Mesothelial cell of epicardium (in vitro differentiated cells): Measurements from ENCODE around the gene C6orf15. TPM values are rescaled to one million over a fixed set of nuclear protein-coding genes. Genes with fewer than 3 reads are reported as not detected.
A peak's percentile ranks its signal among the peaks of the same experiment; 100 is the strongest.

Experiments used
- DNase-seq, 2 experiments: peaks; one replicate each; pipeline ENCODE4 v3.0.0; 2021; ENCODE audit warnings: low spot score in 2 of 2; ENCODE audit not compliant: unreplicated experiment in 2 of 2
- H3K27ac Mint-ChIP-seq: 2 replicates; pipeline ENCODE4 v1.8.0; 2021; ENCODE audit warnings: mixed read lengths
- H3K27me3 Mint-ChIP-seq: 2 replicates; pipeline ENCODE4 v1.8.0; 2021; ENCODE audit warnings: low read depth, mixed read lengths
- H3K36me3 Mint-ChIP-seq: 2 replicates; pipeline ENCODE4 v1.8.0; 2021; ENCODE audit warnings: mixed read lengths
- H3K4me1 Mint-ChIP-seq: 2 replicates; pipeline ENCODE4 v1.8.0; 2021; ENCODE audit warnings: mixed read lengths
- H3K4me3 Mint-ChIP-seq: 2 replicates; pipeline ENCODE4 v1.8.0; 2021; ENCODE audit warnings: mild to moderate bottlenecking, moderate library complexity, mixed read lengths
- H3K9me3 Mint-ChIP-seq: 2 replicates; pipeline ENCODE4 v1.8.0; 2021; ENCODE audit warnings: mixed read lengths
- total RNA-seq: library from RNA; stranded (reverse); gene quantifications from 3 replicates; pipeline ENCODE4 v1.2.1, GENCODE V29; 2021
- TF ChIP-seq, protein P1 (sequence below): fragments of 200-600 bp; sonication (generic); IDR thresholded peaks from one replicate; pipeline ENCODE4 v1.5.0; 2021; ENCODE audit warnings: antibody characterized with exemption; ENCODE audit not compliant: unreplicated experiment

The C6orf15 gene
- total RNA-seq, 1 donor from 2014 or later: not detected

GRCh38 chr6:31130751-31131150, 18.4 kb upstream of the C6orf15 start:
- no peaks in the 10 kb centered on the region for H3K9me3 Mint-ChIP-seq
- H3K4me1 Mint-ChIP-seq: peaks cover 11% of the 10 kb centered on the region
- no peaks in the 10 kb centered on the region for H3K36me3 Mint-ChIP-seq
- DNase-seq: no peak
- H3K27ac Mint-ChIP-seq: no peak overlapping the region
- no peak overlapping the region for H3K4me3 Mint-ChIP-seq
- H3K27me3 Mint-ChIP-seq: peaks cover 21% of the 10 kb centered on the region
- TF ChIP-seq, protein P1, sequence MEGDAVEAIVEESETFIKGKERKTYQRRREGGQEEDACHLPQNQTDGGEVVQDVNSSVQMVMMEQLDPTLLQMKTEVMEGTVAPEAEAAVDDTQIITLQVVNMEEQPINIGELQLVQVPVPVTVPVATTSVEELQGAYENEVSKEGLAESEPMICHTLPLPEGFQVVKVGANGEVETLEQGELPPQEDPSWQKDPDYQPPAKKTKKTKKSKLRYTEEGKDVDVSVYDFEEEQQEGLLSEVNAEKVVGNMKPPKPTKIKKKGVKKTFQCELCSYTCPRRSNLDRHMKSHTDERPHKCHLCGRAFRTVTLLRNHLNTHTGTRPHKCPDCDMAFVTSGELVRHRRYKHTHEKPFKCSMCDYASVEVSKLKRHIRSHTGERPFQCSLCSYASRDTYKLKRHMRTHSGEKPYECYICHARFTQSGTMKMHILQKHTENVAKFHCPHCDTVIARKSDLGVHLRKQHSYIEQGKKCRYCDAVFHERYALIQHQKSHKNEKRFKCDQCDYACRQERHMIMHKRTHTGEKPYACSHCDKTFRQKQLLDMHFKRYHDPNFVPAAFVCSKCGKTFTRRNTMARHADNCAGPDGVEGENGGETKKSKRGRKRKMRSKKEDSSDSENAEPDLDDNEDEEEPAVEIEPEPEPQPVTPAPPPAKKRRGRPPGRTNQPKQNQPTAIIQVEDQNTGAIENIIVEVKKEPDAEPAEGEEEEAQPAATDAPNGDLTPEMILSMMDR: no peak

- Mint-ChIP-seq H3K9me3 (no peaks in the 10 kb centered on the region), H3K36me3 (no peaks in the 10 kb centered on the region), H3K4me1 (peaks cover 16% of the 10 kb centered on the region), H3K27me3 (peaks cover 21% of the 10 kb centered on the region), H3K27ac (no peak overlapping the region), H3K4me3 (no peak overlapping the region)
- DNase-seq: no peak
- TF ChIP-seq, protein P1: no peak
Measured at GRCh38 chr6:31129130-31129529, 16.8 kb upstream of the C6orf15 start.

GRCh38 chr6:31128093-31128676, 15.8 kb upstream of the C6orf15 start:
- Mint-ChIP-seq H3K36me3 (no peaks in the 10 kb centered on the region), H3K4me1 (peaks cover 26% of the 10 kb centered on the region), H3K4me3 (no peak overlapping the region), H3K27ac (peak overlapping the region; percentile 48), H3K9me3 (no peaks in the 10 kb centered on the region), H3K27me3 (peaks cover 21% of the 10 kb centered on the region)
- TF ChIP-seq, protein P1: peak; percentile 82
- peak; percentile 57 to 83 for DNase-seq

DNA sequence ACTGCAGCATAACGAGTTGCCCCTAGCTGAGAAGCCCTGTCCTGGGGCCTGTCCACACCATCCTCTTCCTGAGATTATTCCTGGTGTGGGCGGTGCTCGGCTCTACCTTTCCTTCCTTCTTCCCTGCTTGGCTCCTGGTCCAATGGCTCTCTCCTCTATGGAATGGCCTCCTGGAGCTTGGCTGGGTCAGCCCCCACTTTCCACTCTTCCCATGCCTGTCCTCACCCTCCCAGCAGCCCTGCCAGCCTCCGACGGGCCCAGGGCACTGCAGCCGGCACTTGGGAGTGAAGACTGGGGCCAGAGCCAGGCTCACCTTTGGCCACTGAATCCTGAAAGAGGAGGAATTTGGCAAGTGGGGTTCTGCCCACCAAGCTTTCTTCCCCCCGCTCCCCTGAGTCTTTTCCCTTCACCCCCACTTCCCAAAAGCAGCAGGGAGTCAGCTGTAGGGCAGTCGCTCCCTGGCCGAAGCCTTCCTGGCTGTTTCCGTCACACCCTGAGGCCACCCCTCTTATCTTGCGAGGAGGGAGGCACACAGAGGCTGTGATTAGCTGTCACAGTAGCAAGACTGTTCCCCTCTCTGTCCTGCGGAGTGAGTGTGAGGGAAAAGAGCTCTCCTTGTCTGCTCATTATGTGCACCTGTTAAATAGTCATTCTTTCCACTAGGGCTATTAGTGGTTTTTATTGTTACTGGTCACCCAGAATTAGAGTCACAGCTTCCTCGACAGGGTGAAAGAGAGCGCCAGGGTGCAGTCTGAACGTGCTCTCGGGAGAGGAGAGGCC, 14.2 kb upstream of the C6orf15 start:
- H3K4me3 Mint-ChIP-seq: no peak overlapping the region
- H3K36me3 Mint-ChIP-seq: no peaks in the 10 kb centered on the region
- TF ChIP-seq, protein P1: no peak
- no peak for DNase-seq
- H3K27me3 Mint-ChIP-seq: peaks cover 21% of the 10 kb centered on the region
- H3K9me3 Mint-ChIP-seq: no peaks in the 10 kb centered on the region
- H3K27ac Mint-ChIP-seq: no peak overlapping the region
- peaks cover 35% of the 10 kb centered on the region for H3K4me1 Mint-ChIP-seq

- no peak for DNase-seq
- Mint-ChIP-seq H3K27me3 (peaks cover 21% of the 10 kb centered on the region), H3K4me3 (no peak overlapping the region), H3K36me3 (no peaks in the 10 kb centered on the region), H3K9me3 (no peaks in the 10 kb centered on the region), H3K27ac (peak overlapping the region; percentile 40), H3K4me1 (peaks cover 36% of the 10 kb centered on the region)
- TF ChIP-seq, protein P1: no peak
Measured at GRCh38 chr6:31125586-31126363, 13.4 kb upstream of the C6orf15 start.
